IPS DF 19.7 (cell line): ENCODE measurements around the gene PTPRN2.
"Not testable (repeated sequence)": the region's sequence is repeated elsewhere in the genome, so short reads cannot be mapped to it uniquely, and the experiment has no call there.

Experiments
- DNase-seq: peaks from one replicate; pipeline ENCODE4 v3.0.0-alpha.2; 2013; ENCODE audit warnings: low read depth, low spot score

The PTPRN2 gene

GRCh38 chr7:157955348-157955999 is 632.1 kb downstream of the PTPRN2 start:
- no peak for DNase-seq

- DNase-seq = no peak
These were observed 632.7 kb downstream of the PTPRN2 start for GRCh38 chr7:157954901-157955300.

- DNase-seq = no peak
These were observed 634.6 kb downstream of the PTPRN2 start for GRCh38 chr7:157952841-157953645.

- DNase-seq = no peak
These were observed 635.5 kb downstream of the PTPRN2 start for GRCh38 chr7:157952050-157952667.

DNA sequence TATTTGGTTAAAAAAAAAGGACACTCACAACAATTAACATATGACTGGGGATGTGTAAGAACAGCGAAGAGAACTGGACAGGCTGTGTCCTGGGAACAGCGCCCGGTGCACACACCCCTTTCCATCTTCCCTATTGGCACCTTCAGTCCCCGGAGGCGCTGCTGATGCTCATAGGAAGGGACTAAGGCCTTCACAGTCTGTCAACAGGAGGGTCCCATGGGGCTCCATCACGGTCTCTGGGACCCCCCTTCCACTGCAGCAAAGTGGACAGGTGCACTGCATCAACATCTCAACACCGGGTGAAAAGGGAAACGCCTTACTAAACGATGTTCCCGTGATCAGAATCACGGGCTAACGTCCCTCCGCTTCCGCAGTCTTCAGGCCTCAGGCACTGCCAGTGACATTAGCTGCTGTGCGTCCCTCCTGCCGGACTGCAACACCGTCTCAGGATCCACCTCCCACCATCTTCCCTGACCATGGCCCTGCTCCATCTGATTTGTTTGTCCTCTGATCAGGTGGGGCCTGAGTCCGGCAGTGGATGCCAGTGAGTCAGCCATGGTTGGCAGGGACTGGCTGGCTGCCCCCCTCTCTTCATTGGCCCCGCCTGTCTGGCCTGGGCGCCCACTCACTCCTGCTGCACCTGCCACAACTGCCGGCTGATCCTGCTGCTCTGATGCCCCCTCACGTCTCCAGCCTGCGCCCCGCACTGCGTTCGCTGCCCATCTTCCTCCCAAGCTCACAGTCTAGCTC is 636.1 kb downstream of the PTPRN2 start:
- no peak for DNase-seq

GRCh38 chr7:157949711-157950110 is 637.9 kb downstream of the PTPRN2 start:
- no peak for DNase-seq

DNA sequence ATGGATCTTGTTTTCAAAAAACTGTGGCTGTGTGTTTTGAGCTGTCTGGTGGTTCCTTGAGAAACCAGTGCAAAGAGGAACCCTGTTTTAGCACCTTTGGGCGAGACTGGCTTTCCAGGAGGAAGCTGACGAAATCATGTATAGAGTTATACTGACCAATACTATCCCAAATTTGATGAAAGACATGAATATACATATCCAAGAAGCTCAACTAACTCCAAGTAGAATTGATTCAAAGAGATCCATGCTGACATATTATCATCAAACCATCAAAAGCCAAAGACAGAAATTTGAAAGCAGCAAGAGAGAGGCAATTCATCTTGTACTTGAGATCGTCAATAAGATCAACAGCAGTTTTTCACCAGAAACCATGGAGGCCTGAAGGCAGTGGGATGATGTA is 640.1 kb downstream of the PTPRN2 start:
- DNase-seq = no peak

- no peak for DNase-seq
These were observed 641.1 kb downstream of the PTPRN2 start for GRCh38 chr7:157946398-157947060.

GRCh38 chr7:157945401-157945800 is 642.2 kb downstream of the PTPRN2 start:
- DNase-seq = no peak

DNA sequence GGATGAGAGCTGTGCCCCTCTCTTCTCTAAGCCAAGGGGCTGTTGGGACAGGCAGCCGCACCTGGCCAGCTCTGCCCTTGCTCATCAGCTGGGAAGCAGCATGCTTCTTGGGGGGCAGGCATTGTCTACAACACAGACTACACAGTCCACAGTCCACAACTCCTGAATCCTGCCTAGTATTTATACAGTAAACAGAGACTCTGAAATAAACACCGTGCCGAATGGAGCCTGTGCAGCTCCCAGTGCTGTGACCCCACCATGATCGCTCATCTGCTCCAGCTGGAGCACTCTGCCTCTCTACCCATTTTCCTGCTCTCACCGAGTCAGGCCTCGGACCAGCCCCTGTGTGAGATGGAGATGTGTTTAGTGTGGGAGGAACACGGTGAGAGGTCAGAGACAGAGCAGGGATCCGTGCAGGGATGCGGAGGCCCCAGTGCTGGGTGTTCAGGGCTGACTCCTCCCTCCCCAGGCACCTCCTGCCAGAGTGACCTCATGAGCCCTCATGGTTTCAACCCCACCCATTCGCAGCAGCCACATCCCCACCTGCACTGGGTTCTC is 642.8 kb downstream of the PTPRN2 start:
- no peak for DNase-seq

GRCh38 chr7:157944051-157944450 is 643.6 kb downstream of the PTPRN2 start:
- DNase-seq = no peak

DNA sequence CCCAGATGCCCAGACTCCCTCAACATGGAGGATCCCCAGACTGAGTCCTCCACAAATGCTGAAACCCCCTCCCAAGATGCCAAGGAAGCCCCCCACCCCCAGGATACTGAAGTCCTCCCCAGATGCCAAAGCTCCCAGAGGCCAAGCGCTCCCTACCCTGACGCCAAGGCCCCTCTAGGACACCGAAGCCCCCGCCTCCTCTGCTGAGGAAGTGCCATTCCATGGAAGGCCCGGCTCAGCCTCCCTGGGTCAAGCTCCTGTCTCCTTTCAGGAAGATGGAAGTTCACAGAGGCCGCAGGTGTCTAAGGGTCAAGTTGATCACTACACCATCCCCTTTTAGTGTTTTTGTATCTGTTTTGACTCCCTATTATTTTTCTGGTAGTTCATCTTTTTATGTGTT is 644.1 kb downstream of the PTPRN2 start:
- DNase-seq = no peak

DNA sequence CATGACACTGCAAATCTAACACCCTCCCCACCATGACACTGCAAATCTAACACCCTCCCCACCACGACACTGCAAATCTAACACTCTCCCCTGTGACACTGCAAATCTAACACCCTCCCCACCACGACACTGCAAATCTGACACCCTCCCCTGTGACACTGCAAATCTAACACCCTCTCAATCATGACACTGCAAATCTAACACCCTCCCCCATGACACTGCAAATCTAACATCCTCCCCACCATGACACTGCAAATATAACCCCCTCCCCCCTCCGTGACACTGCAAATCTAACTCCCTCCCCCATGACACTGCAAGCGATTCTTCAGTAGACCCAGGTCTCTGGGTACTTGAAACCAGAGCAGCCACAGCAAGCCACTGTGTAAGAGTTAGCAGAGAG is 646.4 kb downstream of the PTPRN2 start:
- no peak for DNase-seq

DNA sequence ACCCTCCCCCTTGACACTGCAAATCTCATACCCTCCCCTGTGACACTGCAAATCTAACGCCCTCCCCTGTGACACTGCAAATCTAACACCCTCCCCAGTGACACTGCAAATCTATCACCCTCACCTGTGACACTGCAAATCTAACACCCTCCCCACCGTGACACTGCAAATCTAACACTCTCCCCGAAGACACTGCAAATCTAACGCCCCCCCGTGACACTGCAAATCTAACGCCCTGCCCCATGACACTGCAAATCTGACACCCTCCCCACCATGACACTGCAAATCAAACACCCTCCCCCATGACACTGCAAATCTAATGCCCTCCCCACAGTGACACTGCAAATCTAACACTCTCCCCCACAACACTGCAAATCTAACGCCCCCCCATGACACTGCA is 647.1 kb downstream of the PTPRN2 start:
- DNase-seq = no peak

- DNase-seq = no peak
These were observed 649.4 kb downstream of the PTPRN2 start for GRCh38 chr7:157938211-157938610.

DNA sequence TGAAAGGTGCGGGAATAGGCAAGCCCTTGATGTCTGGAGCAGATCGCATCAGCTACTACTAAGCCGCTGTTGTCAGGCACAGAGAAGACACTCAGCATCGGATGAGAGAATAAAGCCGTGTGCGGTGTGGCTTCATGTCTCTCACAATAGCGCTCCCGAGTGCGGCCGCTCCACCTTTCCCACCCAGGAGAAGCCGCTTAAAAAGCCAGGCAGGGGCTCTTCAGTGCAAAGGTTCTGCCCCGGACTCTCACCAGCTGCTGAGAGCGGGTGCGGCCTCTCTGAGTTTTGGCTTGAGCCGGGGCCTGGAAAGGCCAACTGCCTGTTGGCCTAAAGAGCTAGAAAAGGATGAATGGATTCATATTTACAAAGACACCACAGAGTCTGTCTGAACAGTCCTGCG is 650.2 kb downstream of the PTPRN2 start:
- DNase-seq = no peak

DNA sequence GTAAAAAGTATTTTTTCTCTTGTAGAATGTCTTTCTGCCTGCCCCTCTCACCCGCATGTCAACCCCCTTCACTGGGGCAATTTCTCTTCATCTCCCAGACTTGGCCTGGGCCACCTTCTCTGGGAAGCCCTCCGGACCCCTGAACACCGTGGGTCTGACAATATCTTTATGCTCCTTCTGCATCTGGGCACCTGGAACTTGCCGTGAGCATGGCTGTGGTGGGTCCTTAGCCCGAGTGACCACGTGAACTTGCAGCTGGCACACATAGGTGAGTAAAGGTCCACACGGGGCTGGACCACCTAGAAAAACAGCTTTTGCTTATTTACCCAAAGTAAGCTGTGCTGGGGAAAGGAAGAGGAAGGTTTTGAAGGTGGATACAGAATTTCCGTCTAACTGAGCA is 650.6 kb downstream of the PTPRN2 start:
- DNase-seq = no peak

GRCh38 chr7:157935721-157936120 is 651.9 kb downstream of the PTPRN2 start:
- DNase-seq = not testable (repeated sequence)

GRCh38 chr7:157933219-157934155 is 654.1 kb downstream of the PTPRN2 start:
- not testable (repeated sequence) for DNase-seq
